CD14-positive monocyte (primary cell): ENCODE data around the gene IFT25. TPM values are rescaled to one million over a fixed set of nuclear protein-coding genes. Genes with fewer than 3 reads are reported as not detected.

Source experiments
- DNase-seq, 3 donors: peaks; one replicate each; pipeline ENCODE4 v3.0.0-alpha.2; 2011 to 2022
- H2AFZ ChIP-seq: 2 replicates; pipeline ENCODE4 v1.6.0; 2012; ENCODE audit warnings: mild to moderate bottlenecking, low read depth, low read length, inconsistent platforms; ENCODE audit not compliant: insufficient read depth, poor library complexity, severe bottlenecking
- H3K27ac ChIP-seq, 2 donors: 1 replicate in 1 of 2; 2 replicates in 1 of 2; pipeline ENCODE4 v1.5.1; 2012 to 2013; ENCODE audit warnings: low read length in 2 of 2, control low read depth in 1 of 2, inconsistent platforms in 1 of 2, low read depth in 1 of 2, mild to moderate bottlenecking in 1 of 2
- H3K27me3 ChIP-seq, 2 donors: one replicate each; pipeline versions ENCODE4 v1.6.0 to v1.6.1; 2011 to 2013; ENCODE audit warnings: low read length in 2 of 2; ENCODE audit not compliant: control insufficient read depth in 2 of 2, insufficient read depth in 2 of 2
- H3K36me3 ChIP-seq, 2 donors: replicated peaks in 1 of 2; 1 replicate in 1 of 2; 2 replicates in 1 of 2; pipeline versions ENCODE4 v1.5.1 to v1.6.1; 2012 to 2013; ENCODE audit warnings: low read length in 2 of 2, control low read depth in 1 of 2, inconsistent platforms in 1 of 2, mild to moderate bottlenecking in 1 of 2; ENCODE audit not compliant: insufficient read depth in 2 of 2, control insufficient read depth in 1 of 2
- H3K4me1 ChIP-seq, 2 donors: 1 replicate in 1 of 2; 2 replicates in 1 of 2; pipeline versions ENCODE4 v1.5.1 to v1.6.1; 2012 to 2013; ENCODE audit warnings: low read length in 2 of 2, control low read depth in 1 of 2, inconsistent platforms in 1 of 2, mild to moderate bottlenecking in 1 of 2, moderate library complexity in 1 of 2; ENCODE audit not compliant: insufficient read depth in 2 of 2, control insufficient read depth in 1 of 2
- H3K4me2 ChIP-seq: replicated peaks from 2 replicates; pipeline ENCODE3; 2012; ENCODE audit warnings: low read length, moderate library complexity, mild to moderate bottlenecking; ENCODE audit not compliant: poor library complexity, severe bottlenecking; ENCODE audit errors: extremely low read depth
- H3K4me3 ChIP-seq, 3 experiments: fragments of 200-600 bp in 1 of 3; sonication (generic) in 1 of 3; replicated peaks in 1 of 3; 1 replicate in 2 of 3; 2 replicates in 1 of 3; pipeline ENCODE4 v1.5.1; 2011 to 2013; ENCODE audit warnings: low read length in 3 of 3, mild to moderate bottlenecking in 3 of 3, control low read depth in 2 of 3, low read depth in 2 of 3, inconsistent platforms in 1 of 3, moderate library complexity in 1 of 3
- H3K79me2 ChIP-seq: 2 replicates; pipeline ENCODE4 v1.6.0; 2012; ENCODE audit warnings: mild to moderate bottlenecking, control low read depth, inconsistent platforms, low read length, moderate library complexity; ENCODE audit not compliant: insufficient read depth
- H3K9ac ChIP-seq: 2 replicates; pipeline ENCODE4 v1.6.0; 2017; ENCODE audit warnings: low read length, mild to moderate bottlenecking; ENCODE audit not compliant: insufficient read depth, poor library complexity, severe bottlenecking
- H3K9me3 ChIP-seq, 2 donors: replicated peaks in 1 of 2; 1 replicate in 1 of 2; 2 replicates in 1 of 2; pipeline versions ENCODE4 v1.5.1 to v1.6.1; 2012 to 2013; ENCODE audit warnings: low read length in 2 of 2, control low read depth in 1 of 2; ENCODE audit not compliant: control insufficient read depth in 1 of 2, insufficient read depth in 1 of 2
- H4K20me1 ChIP-seq: 2 replicates; pipeline ENCODE4 v1.6.0; 2012; ENCODE audit warnings: mild to moderate bottlenecking, low read length, control low read depth, moderate library complexity; ENCODE audit not compliant: insufficient read depth
- H3K27ac Mint-ChIP-seq, 7 donors: one replicate each; pipeline ENCODE4 v1.8.0; 2020; ENCODE audit warnings: mild to moderate bottlenecking in 7 of 7, mixed read lengths in 7 of 7, moderate library complexity in 6 of 7, inconsistent platforms in 2 of 7
- H3K27me3 Mint-ChIP-seq, 3 donors: one replicate each; pipeline ENCODE4 v1.8.0; 2021 to 2022; ENCODE audit warnings: low read depth in 3 of 3, mild to moderate bottlenecking in 3 of 3, mixed read lengths in 3 of 3, moderate library complexity in 3 of 3, inconsistent platforms in 1 of 3
- H3K36me3 Mint-ChIP-seq, 2 donors: one replicate each; pipeline ENCODE4 v1.8.0; 2020; ENCODE audit warnings: mixed read lengths in 2 of 2, inconsistent platforms in 1 of 2, mild to moderate bottlenecking in 1 of 2
- H3K4me1 Mint-ChIP-seq: one replicate; pipeline ENCODE4 v1.8.0; 2020; ENCODE audit warnings: mild to moderate bottlenecking, mixed read lengths
- H3K4me3 Mint-ChIP-seq, 2 donors: one replicate each; pipeline ENCODE4 v1.8.0; 2020; ENCODE audit warnings: mild to moderate bottlenecking in 2 of 2, mixed read lengths in 2 of 2, moderate library complexity in 1 of 2
- H3K9me3 Mint-ChIP-seq, 7 donors: one replicate each; pipeline ENCODE4 v1.8.0; 2020 to 2022; ENCODE audit warnings: mixed read lengths in 7 of 7, mild to moderate bottlenecking in 6 of 7, moderate library complexity in 6 of 7, inconsistent platforms in 2 of 7
- CTCF ChIP-seq: fragments of 200-600 bp; IDR thresholded peaks from one replicate; pipeline ENCODE4 v1.8.0; 2022; ENCODE audit warnings: antibody characterized with exemption, mild to moderate bottlenecking
- WGBS: methylation state at CpG from one replicate; pipeline ENCODE4 v1.1.5; 2013; ENCODE audit warnings: missing lambda C conversion rate; ENCODE audit not compliant: insufficient coverage; 5-methylcytosine and 5-hydroxymethylcytosine counted together
- intact Hi-C, 2 donors: fragments of 100-400 bp; cut with micrococcal nuclease; formaldehyde crosslinking; loops; one replicate each; pipeline versions ENCODE4 v1.15.0 to v1.15.1; 2023
- polyA plus RNA-seq, 3 donors: library from polyadenylated mRNA; depleted of rRNA in 1 of 3; unstranded in 2 of 3; stranded (reverse) in 1 of 3; fragments of 300-500 nt in 2 of 3; fragments of >200 nt in 1 of 3; fragmentation: Illumina TruSeq in 2 of 3; gene quantifications; 1 replicate in 2 of 3; 2 replicates in 1 of 3; pipeline ENCODE4 v1.2.3, GENCODE V29; 2012 to 2021

The IFT25 gene
- polyA plus RNA-seq, 3 donors = 17.1 to 30.6 (median 27.8) TPM

GRCh38 chr1:53966794-53967193 is 21.3 kb upstream of the IFT25 start:
- Histone ChIP-seq H3K79me2 (no peaks in the 10 kb centered on the region), H3K27me3 (no peaks in the 10 kb centered on the region), H3K4me2 (no peak overlapping the region), H4K20me1 (no peaks in the 10 kb centered on the region), H3K9me3 (no peaks in the 10 kb centered on the region), H3K27ac (no peak overlapping the region), H3K36me3 (peaks cover 29 to 69% of the 10 kb centered on the region in 2 donors), H3K9ac (no peak overlapping the region), H2AFZ (no peak overlapping the region), H3K4me1 (no peaks in the 10 kb centered on the region), H3K4me3 (no peak overlapping the region)
- Mint-ChIP-seq H3K4me1 (no peaks in the 10 kb centered on the region), H3K9me3 (no peaks in the 10 kb centered on the region), H3K27ac (no peak overlapping the region), H3K4me3 (no peak overlapping the region), H3K27me3 (no peaks in the 10 kb centered on the region), H3K36me3 (peaks cover 53% of the 10 kb centered on the region in 2 donors)
- 95% methylated on average over 3 of the region's 3 CpGs for WGBS
- TF ChIP-seq CTCF = no peak
- intact Hi-C loops = no loop called here
- DNase-seq = no peak

DNA sequence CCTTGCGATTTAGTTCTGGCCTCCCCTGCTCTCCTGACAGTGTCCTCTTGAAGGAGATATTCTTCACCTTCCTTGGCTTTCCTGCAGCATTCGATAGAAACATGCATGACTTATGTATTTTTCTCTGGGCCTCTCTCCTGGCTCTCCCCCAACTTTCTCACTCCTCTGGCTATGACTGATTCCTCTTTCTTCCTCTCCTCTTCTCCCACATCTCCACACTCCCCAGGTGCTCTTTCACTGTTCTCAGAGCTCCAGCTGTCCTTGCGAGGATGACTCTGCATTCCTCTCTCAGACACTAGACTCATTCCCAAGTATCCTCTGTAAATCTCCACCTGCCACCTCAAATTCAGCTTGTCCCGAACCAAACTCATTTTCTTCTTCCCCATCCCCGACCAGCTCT is 18.6 kb upstream of the IFT25 start:
- H3K79me2 ChIP-seq = no peaks in the 10 kb centered on the region
- Mint-ChIP-seq H3K27me3 (no peaks in the 10 kb centered on the region), H3K4me1 (no peaks in the 10 kb centered on the region), H3K27ac (peak overlapping the region in 2 of 7 donors; percentile 7 to 20), H3K4me3 (no peak overlapping the region), H3K9me3 (peaks cover 0 to 2% (median 0%) of the 10 kb centered on the region in 7 donors), H3K36me3 (peaks cover 59% of the 10 kb centered on the region in 2 donors)
- H3K9me3 ChIP-seq = no peaks in the 10 kb centered on the region
- no peak overlapping the region for H2AFZ ChIP-seq
- H3K27ac ChIP-seq = no peak overlapping the region
- WGBS = 50% methylated on average over 4 of the region's 5 CpGs
- no peaks in the 10 kb centered on the region for H3K4me1 ChIP-seq
- intact Hi-C loops = loop anchor here in 1 of 2 donors (5.0 kb wide), 1 partner anchor 102 kb away; no protein-coding TSS in a partner anchor
- DNase-seq = no peak
- H4K20me1 ChIP-seq = no peaks in the 10 kb centered on the region
- no peak for TF ChIP-seq CTCF
- no peak overlapping the region for H3K9ac ChIP-seq
- H3K4me2 ChIP-seq = no peak overlapping the region
- no peak overlapping the region for H3K4me3 ChIP-seq
- peaks cover 31 to 78% of the 10 kb centered on the region in 2 donors for H3K36me3 ChIP-seq
- H3K27me3 ChIP-seq = no peaks in the 10 kb centered on the region
